Cortex of kidney (tissue), 1 donor: Measurements from ENCODE around the gene BRSK1.
A peak's percentile ranks its signal among the peaks of the same experiment; 100 is the strongest.

Experiments used
- DNase-seq: peaks from one replicate; lab custom pipeline; 2025; lab: John Stamatoyannopoulos, UW

Gene BRSK1

GRCh38 chr19:55273978-55274707 is 9.7 kb upstream of the BRSK1 start:
- DNase-seq: no peak

- no peak for DNase-seq
These were observed 7.7 kb upstream of the BRSK1 start for GRCh38 chr19:55275851-55276719.

GRCh38 chr19:55276720-55277430 is 6.9 kb upstream of the BRSK1 start:
- DNase-seq: no peak

GRCh38 chr19:55277494-55277893 is 6.3 kb upstream of the BRSK1 start:
- no peak for DNase-seq

- no peak for DNase-seq
These were observed 5.2 kb upstream of the BRSK1 start for GRCh38 chr19:55278391-55279135.

GRCh38 chr19:55279340-55279739 is 4.5 kb upstream of the BRSK1 start:
- no peak for DNase-seq

- DNase-seq: peak; percentile 47
These were observed 3.8 kb upstream of the BRSK1 start, which contains the start of gene HSPBP1 for GRCh38 chr19:55279770-55280643. Gene HSPBP1 (minus strand): TSS chr19:55280110. CDS start chr19:55279608, 502 bp downstream.

GRCh38 chr19:55284405-55285058 is 735 bp downstream of the BRSK1 start:
- DNase-seq: no peak

- no peak for DNase-seq
These were observed 1.6 kb downstream of the BRSK1 start for GRCh38 chr19:55285229-55285890.

GRCh38 chr19:55287361-55288079 is 3.7 kb downstream of the BRSK1 start:
- no peak for DNase-seq

GRCh38 chr19:55289117-55289796 is 5.5 kb downstream of the BRSK1 start:
- no peak for DNase-seq

GRCh38 chr19:55297267-55297666 is 13.5 kb downstream of the BRSK1 start:
- no peak for DNase-seq

GRCh38 chr19:55299991-55300390 is 16.2 kb downstream of the BRSK1 start:
- no peak for DNase-seq

GRCh38 chr19:55300886-55301458 is 17.2 kb downstream of the BRSK1 start:
- DNase-seq: no peak

- no peak for DNase-seq
These were observed 17.9 kb downstream of the BRSK1 start for GRCh38 chr19:55301459-55302317.

GRCh38 chr19:55302318-55302703 is 18.5 kb downstream of the BRSK1 start:
- no peak for DNase-seq

- DNase-seq: no peak
These were observed 19.7 kb downstream of the BRSK1 start for GRCh38 chr19:55303477-55303876.
